ENCODE data around the gene C4BPB. TPM values are rescaled to one million over a fixed set of nuclear protein-coding genes. Genes with fewer than 3 reads are reported as not detected.

Gene C4BPB
- total and polyA plus RNA-seq, 10 donors: 0.24 to 1.4 (median 0.59) TPM; not detected in 1

- no peaks in the 10 kb centered on the region for H3K36me3 ChIP-seq
- H3K27ac ChIP-seq: no peak overlapping the region
- H3K4me3 ChIP-seq: no peak overlapping the region
- 92 to 100% (median 96%) methylated on average over 1 of the region's 1 CpG for WGBS, 5 donors
- no peak for DNase-seq
- no peaks in the 10 kb centered on the region for H3K27me3 ChIP-seq (replicated peaks in 1 of 7)
- H3K9me3 ChIP-seq: no peaks in the 10 kb centered on the region
- TF ChIP-seq CTCF (IDR thresholded peaks at IDR 0.05 in 8 of 11, conservative IDR thresholded peaks at IDR 0.05 in 3 of 11) (no peak), POLR2AphosphoS5 (IDR thresholded peaks at IDR 0.05) (no peak), POLR2A (IDR thresholded peaks at IDR 0.05) (no peak)
- intact Hi-C loops (cut with DNase I; ENCODE audit: low total_unique reads): no loop called here
- peaks cover 0 to 7% (median 0%) of the 10 kb centered on the region in 6 donors for H3K4me1 ChIP-seq
These were observed 51.0 kb downstream of the C4BPB start for GRCh38 chr1:207139616-207140015.

GRCh38 chr1:207140536-207140935 lies 51.9 kb downstream of the C4BPB start:
- DNase-seq: no peak
- intact Hi-C loops (cut with DNase I; ENCODE audit: low total_unique reads): no loop called here
- H3K36me3 ChIP-seq: no peaks in the 10 kb centered on the region
- no peak overlapping the region for H3K27ac ChIP-seq
- peaks cover 0 to 4% (median 0%) of the 10 kb centered on the region in 6 donors for H3K4me1 ChIP-seq
- H3K9me3 ChIP-seq: no peaks in the 10 kb centered on the region
- no peaks in the 10 kb centered on the region for H3K27me3 ChIP-seq (replicated peaks in 1 of 7)
- H3K4me3 ChIP-seq: no peak overlapping the region
- 64 to 79% (median 67%) methylated on average over 1 of the region's 1 CpG for WGBS, 5 donors
- no peak for TF ChIP-seq POLR2A (IDR thresholded peaks at IDR 0.05)
- no peak for TF ChIP-seq POLR2AphosphoS5 (IDR thresholded peaks at IDR 0.05)
- no peak for TF ChIP-seq CTCF (IDR thresholded peaks at IDR 0.05 in 8 of 11, conservative IDR thresholded peaks at IDR 0.05 in 3 of 11)

GRCh38 chr1:207145401-207146058 lies 56.9 kb downstream of the C4BPB start:
- intact Hi-C loops (cut with DNase I; ENCODE audit: low total_unique reads): no loop called here
- Histone ChIP-seq H3K4me3 (no peak overlapping the region), H3K9me3 (peaks cover 0 to 5% (median 0%) of the 10 kb centered on the region in 8 donors), H3K27ac (peak overlapping the region in 2 of 8 donors; percentile 36 to 39), H3K4me1 (peaks cover 0 to 7% (median 0%) of the 10 kb centered on the region in 6 donors), H3K36me3 (no peaks in the 10 kb centered on the region), H3K27me3 (replicated peaks in 1 of 7) (no peaks in the 10 kb centered on the region)
- TF ChIP-seq POLR2A (IDR thresholded peaks at IDR 0.05) (no peak), CTCF (IDR thresholded peaks at IDR 0.05 in 8 of 11, conservative IDR thresholded peaks at IDR 0.05 in 3 of 11) (no peak), POLR2AphosphoS5 (IDR thresholded peaks at IDR 0.05) (no peak)
- no peak for DNase-seq
- 40 to 60% (median 46%) methylated on average over 5 of the region's 5 CpGs for WGBS, 5 donors

Other genes starting within 250 kb of the C4BPB start
- gene IL20, start 223.2 kb upstream of the C4BPB start, total RNA-seq: not detected
- not detected for gene IL20, start 223.2 kb upstream of the C4BPB start, polyA plus RNA-seq
- under 1 TPM in 2 of 7 donors, not detected in 5; 0.30 to 0.34 TPM for gene IL24, start 191.4 kb upstream of the C4BPB start, total RNA-seq
- 1 to 10 TPM; 1.2 to 2.0 (median 1.4) TPM for gene IL24, start 191.4 kb upstream of the C4BPB start, polyA plus RNA-seq
- 100 to 1,000 TPM; 136 to 269 (median 242) TPM for gene FCMR, start 166.9 kb upstream of the C4BPB start, total RNA-seq
- gene FCMR, start 166.9 kb upstream of the C4BPB start, polyA plus RNA-seq: 100 to 1,000 TPM; 165 to 229 (median 187) TPM
- 1 to 10 TPM in 3 of 7 donors, under 1 TPM in 4; 0.37 to 1.7 (median 0.94) TPM for gene PIGR, start 142.4 kb upstream of the C4BPB start, total RNA-seq
- gene PIGR, start 142.4 kb upstream of the C4BPB start, polyA plus RNA-seq: under 1 TPM; 0.13 to 0.99 (median 0.30) TPM
- 1 to 10 TPM in 1 of 7 donors, under 1 TPM in 4, not detected in 2; 0.16 to 1.0 (median 0.36) TPM for gene FCAMR, start 118.4 kb upstream of the C4BPB start, total RNA-seq
- gene FCAMR, start 118.4 kb upstream of the C4BPB start, polyA plus RNA-seq: 1 to 10 TPM in 1 of 3 donors, under 1 TPM in 2; 0.38 to 1.3 (median 0.59) TPM
- 1 to 10 TPM in 1 of 7 donors, under 1 TPM in 6; 0.09 to 1.0 (median 0.28) TPM for gene C1orf116, start 56.1 kb upstream of the C4BPB start, total RNA-seq
- under 1 TPM in 2 of 3 donors, not detected in 1; 0.02 to 0.10 TPM for gene C1orf116, start 56.1 kb upstream of the C4BPB start, polyA plus RNA-seq
- gene YOD1, start 37.7 kb upstream of the C4BPB start, total RNA-seq: 10 to 100 TPM in 6 of 7 donors, 1 to 10 TPM in 1; 9.8 to 23.2 (median 16.5) TPM
- 1 to 10 TPM; 2.8 to 3.6 (median 3.1) TPM for gene YOD1, start 37.7 kb upstream of the C4BPB start, polyA plus RNA-seq
- 10 to 100 TPM; 19.1 to 69.5 (median 29.8) TPM for gene PFKFB2, start 35.6 kb upstream of the C4BPB start, total RNA-seq
- 1 to 10 TPM; 6.8 to 8.3 (median 8.2) TPM for gene PFKFB2, start 35.6 kb upstream of the C4BPB start, polyA plus RNA-seq
- gene C4BPA, start 15.4 kb downstream of the C4BPB start, total RNA-seq: 1 to 10 TPM in 2 of 7 donors, under 1 TPM in 5; 0.33 to 1.9 (median 0.57) TPM
- gene C4BPA, start 15.4 kb downstream of the C4BPB start, polyA plus RNA-seq: under 1 TPM; 0.03 to 0.38 (median 0.04) TPM
- gene CD55, start 232.8 kb downstream of the C4BPB start, total RNA-seq: 100 to 1,000 TPM in 5 of 7 donors, 10 to 100 TPM in 2; 97.0 to 229 (median 116) TPM
- gene CD55, start 232.8 kb downstream of the C4BPB start, polyA plus RNA-seq: 10 to 100 TPM; 28.5 to 41.1 (median 28.5) TPM